Neural crest cell (in vitro differentiated cells): ENCODE results near the gene LCP1. TPM values are rescaled to one million over a fixed set of nuclear protein-coding genes. Genes with fewer than 3 reads are reported as not detected.

Source experiments
- DNase-seq: peaks from one replicate; pipeline ENCODE4 v3.0.0; 2021; ENCODE audit warnings: low read depth, mixed read lengths, low spot score
- H3K27ac Mint-ChIP-seq: one replicate; pipeline ENCODE4 v1.8.0; 2021; ENCODE audit warnings: mild to moderate bottlenecking, mixed read lengths; ENCODE audit not compliant: unreplicated experiment
- H3K27me3 Mint-ChIP-seq: 2 replicates; pipeline ENCODE4 v1.8.0; 2021; ENCODE audit warnings: low read depth, mild to moderate bottlenecking, mixed read lengths
- H3K36me3 Mint-ChIP-seq: 2 replicates; pipeline ENCODE4 v1.8.0; 2021; ENCODE audit warnings: low read depth, mild to moderate bottlenecking, mixed read lengths
- H3K4me1 Mint-ChIP-seq: 2 replicates; pipeline ENCODE4 v1.8.0; 2021; ENCODE audit warnings: mixed read lengths
- H3K4me3 Mint-ChIP-seq: one replicate; pipeline ENCODE4 v1.8.0; 2021; ENCODE audit warnings: mild to moderate bottlenecking, mixed read lengths
- H3K9me3 Mint-ChIP-seq: 2 replicates; pipeline ENCODE4 v1.8.0; 2021; ENCODE audit warnings: mixed read lengths
- CTCF ChIP-seq: fragments of 200-600 bp; sonication (generic); conservative IDR thresholded peaks from 2 replicates; pipeline ENCODE4 v1.5.0; 2021; ENCODE audit warnings: antibody characterized with exemption, mild to moderate bottlenecking
- total RNA-seq: library from RNA; stranded (reverse); gene quantifications from 2 replicates; pipeline ENCODE4 v1.2.1, GENCODE V29; 2021

The LCP1 gene
- total RNA-seq, 1 donor from 2014 or later: 7.6 TPM

- TF ChIP-seq CTCF: no peak
- H3K9me3 Mint-ChIP-seq: peaks cover 2% of the 10 kb centered on the region
Observed at GRCh38 chr13:46114613-46115012, 67.4 kb downstream of the LCP1 start.

DNA sequence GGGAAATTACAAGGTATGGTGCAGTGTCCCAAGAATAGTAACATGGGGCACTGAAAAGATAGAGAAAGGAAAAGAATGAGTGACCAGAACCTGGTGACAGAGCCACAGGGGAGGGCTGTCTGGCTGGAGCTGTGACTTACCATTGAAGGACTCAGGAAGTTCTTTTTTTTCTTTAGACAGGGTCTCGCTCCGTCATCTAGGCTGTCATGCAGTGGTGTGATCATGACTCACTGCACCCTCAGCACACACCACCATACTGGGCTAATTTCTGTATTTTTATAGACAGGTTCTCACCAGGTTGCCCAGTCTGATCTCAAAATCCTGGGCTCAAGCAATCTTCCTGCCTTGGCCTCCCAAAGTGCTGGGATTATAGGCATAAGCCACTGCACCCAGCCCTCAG is 68.4 kb downstream of the LCP1 start:
- Mint-ChIP-seq H3K27ac (peak overlapping the region; percentile 21), H3K4me1 (peaks cover 53% of the 10 kb centered on the region), H3K4me3 (no peak overlapping the region), H3K27me3 (no peaks in the 10 kb centered on the region), H3K36me3 (peaks cover 3% of the 10 kb centered on the region), H3K9me3 (no peaks in the 10 kb centered on the region)
- DNase-seq: no peak
- TF ChIP-seq CTCF: no peak

More at GRCh38 chr13:46114613-46115012, 67.4 kb downstream of the LCP1 start:
- Mint-ChIP-seq H3K4me3 (no peak overlapping the region), H3K36me3 (peaks cover 5% of the 10 kb centered on the region), H3K4me1 (peaks cover 46% of the 10 kb centered on the region), H3K27ac (no peak overlapping the region), H3K27me3 (no peaks in the 10 kb centered on the region)
- no peak for DNase-seq

GRCh38 chr13:46111151-46111550 is 70.8 kb downstream of the LCP1 start:
- no peak overlapping the region for H3K4me3 Mint-ChIP-seq
- no peaks in the 10 kb centered on the region for H3K9me3 Mint-ChIP-seq
- TF ChIP-seq CTCF: no peak
- no peaks in the 10 kb centered on the region for H3K27me3 Mint-ChIP-seq
- H3K27ac Mint-ChIP-seq: no peak overlapping the region
- no peaks in the 10 kb centered on the region for H3K36me3 Mint-ChIP-seq
- peaks cover 61% of the 10 kb centered on the region for H3K4me1 Mint-ChIP-seq
- DNase-seq: no peak

DNA sequence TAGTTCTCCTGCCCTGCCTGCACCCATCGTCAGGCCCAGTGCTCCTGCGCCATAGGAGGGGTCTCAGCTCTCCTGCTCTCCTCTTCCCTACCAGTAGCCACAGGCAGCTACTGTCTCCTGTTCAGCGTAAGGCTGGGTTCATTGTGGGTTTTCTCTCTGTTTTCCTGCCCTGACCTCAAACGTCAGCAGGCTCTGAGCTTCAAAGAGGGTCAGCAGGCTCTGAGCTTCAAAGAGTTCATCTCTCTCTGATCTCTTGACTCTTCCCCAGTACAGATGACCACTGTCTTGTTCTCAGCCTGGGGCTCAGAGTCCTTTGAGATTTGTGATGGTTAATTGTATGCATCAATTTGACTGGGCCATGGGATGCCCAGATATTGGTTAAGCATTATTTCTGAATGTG is 72.5 kb downstream of the LCP1 start:
- DNase-seq: peak; percentile 25
- Mint-ChIP-seq H3K27me3 (no peaks in the 10 kb centered on the region), H3K9me3 (no peaks in the 10 kb centered on the region), H3K36me3 (peaks cover 5% of the 10 kb centered on the region), H3K27ac (peak overlapping the region; percentile 65), H3K4me1 (peaks cover 67% of the 10 kb centered on the region), H3K4me3 (peak overlapping the region; percentile 38)
- no peak for TF ChIP-seq CTCF

- no peak for TF ChIP-seq CTCF
- H3K27ac Mint-ChIP-seq: peak overlapping the region; percentile 12
- no peak for DNase-seq
Observed at GRCh38 chr13:46106839-46107371, 75.1 kb downstream of the LCP1 start.

More at GRCh38 chr13:46106839-46107371, 75.1 kb downstream of the LCP1 start:
- no peak overlapping the region for H3K4me3 Mint-ChIP-seq
- no peaks in the 10 kb centered on the region for H3K27me3 Mint-ChIP-seq
- H3K4me1 Mint-ChIP-seq: peaks cover 66% of the 10 kb centered on the region
- peaks cover 15% of the 10 kb centered on the region for H3K36me3 Mint-ChIP-seq
- peaks cover 5% of the 10 kb centered on the region for H3K9me3 Mint-ChIP-seq
